Activated naive CD4-positive, alpha-beta T cell treated with anti-CD3 and anti-CD28 coated beads, Interleukin-2, amount 50 U/mL, for 72 hours (primary cell): ENCODE data around the gene TENT5A. TPM values are rescaled to one million over a fixed set of nuclear protein-coding genes. Genes with fewer than 3 reads are reported as not detected.
A peak's percentile ranks its signal among the peaks of the same experiment; 100 is the strongest.
"Not testable (repeated sequence)": the region's sequence is repeated elsewhere in the genome, so short reads cannot be mapped to it uniquely, and the experiment has no call there.

ENCODE experiments used
- ATAC-seq, 2 donors: fragments of 150-1000 bp; cut with Tn5 transposase; 2 replicates each; pipeline ENCODE4 v1.10.0; 2021; ENCODE audit warnings: mild to moderate bottlenecking in 2 of 2, moderate library complexity in 2 of 2
- DNase-seq, 2 donors: peaks; one replicate each; pipeline ENCODE4 v3.0.0; 2021 to 2022; ENCODE audit warnings: low spot score in 2 of 2
- H3K27ac Mint-ChIP-seq, 2 donors: one replicate each; pipeline ENCODE4 v1.8.0; 2022; ENCODE audit warnings: mild to moderate bottlenecking in 2 of 2, mixed read lengths in 2 of 2
- H3K36me3 Mint-ChIP-seq, 2 donors: one replicate each; pipeline ENCODE4 v1.8.0; 2022; ENCODE audit warnings: mixed read lengths in 2 of 2
- H3K9me3 Mint-ChIP-seq, 2 donors: one replicate each; pipeline ENCODE4 v1.8.0; 2022; ENCODE audit warnings: mixed read lengths in 2 of 2
- total RNA-seq, 2 donors: library from RNA; stranded (reverse); gene quantifications; one replicate each; pipeline ENCODE4 v1.2.3, GENCODE V29; 2022

Gene TENT5A
- total RNA-seq, 2 donors from 2014 or later, result 0.41 to 1.8 TPM

- DNase-seq, result no peak
- ATAC-seq, result no peak
- Mint-ChIP-seq H3K9me3 (peaks cover 6 to 7% of the 10 kb centered on the region in 2 donors), H3K36me3 (no peaks in the 10 kb centered on the region), H3K27ac (no peak overlapping the region)
Measured at GRCh38 chr6:81777586-81778268, 25.2 kb upstream of the TENT5A start.

- H3K36me3 Mint-ChIP-seq, ATAC-seq, DNase-seq, H3K27ac Mint-ChIP-seq, H3K9me3 Mint-ChIP-seq: not testable (repeated sequence)
Measured at GRCh38 chr6:81776219-81776618, 23.7 kb upstream of the TENT5A start.

GRCh38 chr6:81774542-81774941 is 22.1 kb upstream of the TENT5A start:
- Mint-ChIP-seq H3K36me3 (no peaks in the 10 kb centered on the region), H3K27ac (no peak overlapping the region), H3K9me3 (no peaks in the 10 kb centered on the region)
- ATAC-seq, result no peak
- no peak for DNase-seq

- ATAC-seq (no peak), DNase-seq (no peak)
- H3K9me3 Mint-ChIP-seq, result no peaks in the 10 kb centered on the region
- no peak overlapping the region for H3K27ac Mint-ChIP-seq
- no peaks in the 10 kb centered on the region for H3K36me3 Mint-ChIP-seq
Measured at GRCh38 chr6:81773887-81774286, 21.4 kb upstream of the TENT5A start.

GRCh38 chr6:81772741-81773140 is 20.3 kb upstream of the TENT5A start:
- DNase-seq (peak in 1 of 2 donors; percentile 4), ATAC-seq (peak; percentile 90 to 91)
- no peaks in the 10 kb centered on the region for H3K36me3 Mint-ChIP-seq
- H3K27ac Mint-ChIP-seq, result no peak overlapping the region
- H3K9me3 Mint-ChIP-seq, result no peaks in the 10 kb centered on the region

- H3K36me3 Mint-ChIP-seq, result no peaks in the 10 kb centered on the region
- ATAC-seq, result no peak
Measured at GRCh38 chr6:81771097-81771496, 18.6 kb upstream of the TENT5A start.

GRCh38 chr6:81770381-81770780 is 17.9 kb upstream of the TENT5A start:
- Mint-ChIP-seq H3K9me3 (no peaks in the 10 kb centered on the region), H3K36me3 (no peaks in the 10 kb centered on the region), H3K27ac (no peak overlapping the region)
- DNase-seq (no peak), ATAC-seq (no peak)

More at GRCh38 chr6:81771097-81771496, 18.6 kb upstream of the TENT5A start:
- H3K9me3 Mint-ChIP-seq, result no peaks in the 10 kb centered on the region
- no peak for DNase-seq
- H3K27ac Mint-ChIP-seq, result no peak overlapping the region

GRCh38 chr6:81769824-81770223 is 17.3 kb upstream of the TENT5A start:
- H3K9me3 Mint-ChIP-seq, result no peaks in the 10 kb centered on the region
- no peak for DNase-seq
- H3K36me3 Mint-ChIP-seq, result no peaks in the 10 kb centered on the region
- no peak overlapping the region for H3K27ac Mint-ChIP-seq
- no peak for ATAC-seq

GRCh38 chr6:81768150-81768942 is 15.9 kb upstream of the TENT5A start:
- H3K36me3 Mint-ChIP-seq, result no peaks in the 10 kb centered on the region
- no peak for DNase-seq
- H3K9me3 Mint-ChIP-seq, result no peaks in the 10 kb centered on the region
- ATAC-seq, result no peak
- H3K27ac Mint-ChIP-seq, result no peak overlapping the region

GRCh38 chr6:81767163-81767891 is 14.8 kb upstream of the TENT5A start:
- ATAC-seq, result no peak
- DNase-seq, result no peak
- Mint-ChIP-seq H3K36me3 (no peaks in the 10 kb centered on the region), H3K27ac (no peak overlapping the region), H3K9me3 (no peaks in the 10 kb centered on the region)

- DNase-seq, result no peak
- no peaks in the 10 kb centered on the region for H3K9me3 Mint-ChIP-seq
Measured at GRCh38 chr6:81766482-81767069, 14.1 kb upstream of the TENT5A start.

GRCh38 chr6:81764531-81764930 is 12.1 kb upstream of the TENT5A start:
- H3K36me3 Mint-ChIP-seq, result no peaks in the 10 kb centered on the region
- no peaks in the 10 kb centered on the region for H3K9me3 Mint-ChIP-seq
- no peak for DNase-seq
- ATAC-seq, result no peak
- no peak overlapping the region for H3K27ac Mint-ChIP-seq

More at GRCh38 chr6:81766482-81767069, 14.1 kb upstream of the TENT5A start:
- Mint-ChIP-seq H3K27ac (no peak overlapping the region), H3K36me3 (no peaks in the 10 kb centered on the region)
- no peak for ATAC-seq

GRCh38 chr6:81763968-81764367 is 11.5 kb upstream of the TENT5A start:
- H3K36me3 Mint-ChIP-seq, result no peaks in the 10 kb centered on the region
- ATAC-seq (no peak), DNase-seq (no peak)
- no peaks in the 10 kb centered on the region for H3K9me3 Mint-ChIP-seq
- no peak overlapping the region for H3K27ac Mint-ChIP-seq

GRCh38 chr6:81763051-81763450 is 10.6 kb upstream of the TENT5A start:
- H3K9me3 Mint-ChIP-seq, result no peaks in the 10 kb centered on the region
- DNase-seq (no peak), ATAC-seq (no peak)
- no peaks in the 10 kb centered on the region for H3K36me3 Mint-ChIP-seq
- H3K27ac Mint-ChIP-seq, result no peak overlapping the region

GRCh38 chr6:81762606-81763005 is 10.1 kb upstream of the TENT5A start:
- ATAC-seq, result no peak
- Mint-ChIP-seq H3K9me3 (no peaks in the 10 kb centered on the region), H3K36me3 (no peaks in the 10 kb centered on the region), H3K27ac (no peak overlapping the region)
- DNase-seq, result no peak

- DNase-seq, result no peak
- H3K36me3 Mint-ChIP-seq, result no peaks in the 10 kb centered on the region
- no peak for ATAC-seq
Measured at GRCh38 chr6:81762132-81762531, 9.7 kb upstream of the TENT5A start.

GRCh38 chr6:81761197-81761596 is 8.7 kb upstream of the TENT5A start:
- Mint-ChIP-seq H3K36me3 (no peaks in the 10 kb centered on the region), H3K9me3 (no peaks in the 10 kb centered on the region)
- no peak for DNase-seq

More at GRCh38 chr6:81762132-81762531, 9.7 kb upstream of the TENT5A start:
- no peak overlapping the region for H3K27ac Mint-ChIP-seq
- H3K9me3 Mint-ChIP-seq, result no peaks in the 10 kb centered on the region

More at GRCh38 chr6:81761197-81761596, 8.7 kb upstream of the TENT5A start:
- no peak for ATAC-seq
- no peak overlapping the region for H3K27ac Mint-ChIP-seq
